GM12865 (cell line): ENCODE measurements around the gene CACNA1B.

ENCODE experiments used
- DNase-seq: peaks from one replicate; pipeline ENCODE4 v3.0.0; 2010; ENCODE audit warnings: low read depth
- H3K4me3 ChIP-seq: 2 replicates; pipeline ENCODE4 v1.5.1; 2011; ENCODE audit warnings: mild to moderate bottlenecking, low read depth, low read length, control low read depth
- TF ChIP-seq, protein P1 (sequence below): IDR thresholded peaks from 2 replicates; pipeline ENCODE4 v1.5.1; 2011; ENCODE audit warnings: low read length, control low read depth, low read depth, inconsistent platforms; ENCODE audit not compliant: insufficient read depth; ENCODE audit errors: missing control alignments

The CACNA1B gene

DNA sequence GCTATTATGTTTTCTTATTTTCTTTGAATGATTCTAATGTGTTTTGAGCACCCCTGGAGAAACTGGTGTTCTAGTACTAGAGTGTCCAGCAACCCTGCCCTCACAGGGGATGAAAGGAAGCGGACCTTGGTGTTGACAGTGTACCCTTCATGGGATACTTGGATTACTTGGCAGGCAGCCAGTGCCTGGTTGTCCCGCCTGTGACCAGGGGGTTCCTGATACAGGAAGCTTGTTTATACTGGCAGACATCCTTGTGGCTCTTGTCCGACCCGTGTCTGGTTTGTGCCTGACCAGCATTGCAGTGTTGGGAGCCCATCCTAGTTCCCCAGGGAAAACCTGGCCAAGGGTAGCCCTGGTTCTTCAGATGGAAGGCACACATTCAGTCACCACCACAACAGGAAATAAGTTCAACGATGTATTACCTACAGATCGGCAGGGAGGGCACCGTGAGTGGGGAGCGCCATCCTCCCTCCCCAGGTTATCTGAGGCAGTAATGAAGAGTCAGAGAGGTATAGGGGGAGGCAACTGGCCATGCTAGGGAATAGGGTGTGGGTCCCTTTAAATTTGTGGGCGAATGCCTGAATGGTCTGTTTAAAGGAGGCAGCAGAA is 47.3 kb downstream of the CACNA1B start:
- DNase-seq, result no peak
- H3K4me3 ChIP-seq, result no peak overlapping the region
- TF ChIP-seq, protein P1, sequence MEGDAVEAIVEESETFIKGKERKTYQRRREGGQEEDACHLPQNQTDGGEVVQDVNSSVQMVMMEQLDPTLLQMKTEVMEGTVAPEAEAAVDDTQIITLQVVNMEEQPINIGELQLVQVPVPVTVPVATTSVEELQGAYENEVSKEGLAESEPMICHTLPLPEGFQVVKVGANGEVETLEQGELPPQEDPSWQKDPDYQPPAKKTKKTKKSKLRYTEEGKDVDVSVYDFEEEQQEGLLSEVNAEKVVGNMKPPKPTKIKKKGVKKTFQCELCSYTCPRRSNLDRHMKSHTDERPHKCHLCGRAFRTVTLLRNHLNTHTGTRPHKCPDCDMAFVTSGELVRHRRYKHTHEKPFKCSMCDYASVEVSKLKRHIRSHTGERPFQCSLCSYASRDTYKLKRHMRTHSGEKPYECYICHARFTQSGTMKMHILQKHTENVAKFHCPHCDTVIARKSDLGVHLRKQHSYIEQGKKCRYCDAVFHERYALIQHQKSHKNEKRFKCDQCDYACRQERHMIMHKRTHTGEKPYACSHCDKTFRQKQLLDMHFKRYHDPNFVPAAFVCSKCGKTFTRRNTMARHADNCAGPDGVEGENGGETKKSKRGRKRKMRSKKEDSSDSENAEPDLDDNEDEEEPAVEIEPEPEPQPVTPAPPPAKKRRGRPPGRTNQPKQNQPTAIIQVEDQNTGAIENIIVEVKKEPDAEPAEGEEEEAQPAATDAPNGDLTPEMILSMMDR, result no peak

DNA sequence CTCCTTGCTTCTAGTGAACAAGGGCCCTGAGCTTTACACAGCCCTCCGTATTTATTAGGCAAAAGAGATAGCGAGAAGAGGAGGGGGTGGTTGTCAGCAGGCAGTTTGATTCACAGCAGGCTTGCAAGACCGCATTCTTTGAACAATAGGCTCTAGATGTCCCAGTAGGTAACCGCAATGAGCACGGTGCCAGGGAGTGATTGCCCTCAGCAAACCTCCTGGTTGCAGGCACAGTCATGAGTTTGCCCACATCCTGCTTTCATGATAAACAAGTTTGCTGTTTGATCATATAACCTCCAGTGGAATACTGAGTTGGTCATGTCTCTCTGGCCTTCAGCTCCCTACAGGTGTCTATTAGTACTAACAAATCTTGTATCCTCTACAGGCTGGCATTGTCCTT is 66.1 kb downstream of the CACNA1B start:
- TF ChIP-seq, protein P1, result no peak
- no peak for DNase-seq
- no peak overlapping the region for H3K4me3 ChIP-seq

DNA sequence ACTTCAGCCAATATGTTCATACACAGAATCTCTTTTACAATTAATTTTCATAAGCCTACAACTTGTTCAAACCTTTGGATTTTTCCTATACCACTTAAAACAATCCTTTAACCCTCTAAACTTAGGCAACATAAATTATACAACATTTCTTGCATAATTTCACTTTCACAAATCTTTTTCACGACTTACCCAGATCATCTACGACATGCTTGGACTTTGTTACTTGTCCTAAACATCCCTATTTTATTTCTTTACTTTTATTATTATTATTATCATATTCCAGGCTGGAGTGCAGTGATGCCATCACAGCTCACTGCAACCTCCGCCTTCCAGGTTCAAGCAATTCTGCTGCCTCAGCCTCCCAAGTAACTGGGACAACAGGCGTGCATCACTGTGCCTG is 68.0 kb downstream of the CACNA1B start:
- no peak overlapping the region for H3K4me3 ChIP-seq
- TF ChIP-seq, protein P1, result no peak
- no peak for DNase-seq

DNA sequence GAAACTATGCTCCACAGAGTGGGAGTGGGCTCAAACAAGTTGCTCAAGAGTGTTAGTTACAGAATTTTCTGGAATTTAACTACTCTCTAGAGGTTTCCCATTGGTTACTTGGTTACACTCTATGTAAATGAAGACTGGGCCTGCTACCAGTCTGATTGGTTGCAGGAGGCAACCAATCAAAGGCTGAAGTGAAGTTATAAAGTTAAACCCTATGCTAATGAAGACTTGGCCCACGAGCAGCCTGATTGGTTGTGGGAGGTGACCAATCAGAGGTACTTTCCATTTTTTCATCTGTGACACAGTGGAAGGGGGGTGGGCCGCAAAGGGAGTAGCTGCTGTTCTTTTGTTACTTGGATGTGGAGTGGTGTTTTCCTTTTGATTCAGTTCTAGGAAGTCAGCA is 69.4 kb downstream of the CACNA1B start:
- DNase-seq, result no peak
- TF ChIP-seq, protein P1, result no peak
- H3K4me3 ChIP-seq, result no peak overlapping the region

DNA sequence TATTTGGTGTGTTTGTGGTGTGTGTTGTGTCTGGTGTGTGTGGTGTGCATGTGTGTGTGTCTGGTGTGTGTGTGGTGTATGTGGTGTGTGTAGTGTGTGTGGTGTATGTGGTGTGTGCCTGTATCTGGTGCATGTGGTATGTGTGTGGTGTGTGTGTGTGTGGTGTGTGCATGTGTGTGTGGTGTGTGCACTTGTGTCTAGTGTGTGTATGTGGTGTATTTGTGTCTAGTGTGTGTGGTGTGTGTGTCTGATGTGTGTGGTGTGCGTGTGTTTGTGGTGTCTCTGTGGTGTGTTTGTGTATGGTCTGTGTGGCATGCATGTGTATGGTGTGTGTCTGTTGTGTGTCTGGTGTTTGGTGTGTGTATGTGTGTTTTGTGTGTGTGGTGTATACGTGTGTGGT is 71.1 kb downstream of the CACNA1B start:
- DNase-seq, result no peak
- H3K4me3 ChIP-seq, result no peak overlapping the region
- TF ChIP-seq, protein P1, result no peak

DNA sequence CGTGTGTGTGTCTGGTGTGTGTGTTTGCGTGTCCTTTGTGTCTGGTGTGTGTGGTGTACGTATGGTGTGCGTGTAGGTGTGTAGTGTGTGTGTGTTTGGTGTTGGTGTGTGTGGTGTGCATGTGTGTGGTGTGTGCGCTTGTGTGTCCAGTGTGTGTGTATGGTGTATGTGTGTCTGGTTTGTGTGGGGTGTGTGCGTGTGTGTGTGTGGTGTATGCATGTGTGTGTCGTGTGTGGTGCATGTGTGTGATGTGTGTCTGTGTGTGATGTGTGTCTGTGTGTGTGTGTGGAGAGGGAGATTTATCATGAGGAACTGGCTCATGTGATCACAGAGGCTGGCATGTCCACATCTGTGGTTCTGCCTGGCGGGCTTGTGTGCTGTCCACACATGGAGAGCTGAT is 71.7 kb downstream of the CACNA1B start:
- TF ChIP-seq, protein P1, result no peak
- H3K4me3 ChIP-seq, result no peak overlapping the region
- DNase-seq, result no peak

DNA sequence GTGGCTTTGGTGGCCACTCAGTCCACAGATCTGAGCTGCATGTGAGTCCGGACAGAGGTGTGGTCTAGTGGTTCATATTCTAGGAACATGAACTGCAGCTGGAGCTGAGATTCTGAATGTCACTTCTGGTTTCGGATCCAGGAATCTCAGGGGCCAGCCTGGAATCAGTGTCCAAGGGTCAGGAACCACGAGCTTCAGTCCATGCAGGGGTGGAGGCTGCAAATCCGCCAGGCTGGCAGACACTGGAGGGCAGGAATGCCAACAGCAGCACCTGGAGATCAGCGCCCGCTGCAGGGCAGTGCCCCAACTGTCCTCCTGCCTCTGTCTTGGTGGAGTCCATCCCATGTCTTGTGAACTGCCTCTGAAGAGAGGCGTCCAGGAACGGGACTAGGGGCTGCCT is 73.5 kb downstream of the CACNA1B start:
- TF ChIP-seq, protein P1, result no peak
- no peak for DNase-seq
- H3K4me3 ChIP-seq, result no peak overlapping the region
